NCI-H1436 (cell line): ENCODE data around the gene TCF3.
"Not testable (repeated sequence)": the region's sequence is repeated elsewhere in the genome, so short reads cannot be mapped to it uniquely, and the experiment has no call there.

ENCODE experiments used
- DNase-seq: peaks from one replicate; lab custom pipeline; 2025; lab: John Stamatoyannopoulos, UW

Gene TCF3

DNA sequence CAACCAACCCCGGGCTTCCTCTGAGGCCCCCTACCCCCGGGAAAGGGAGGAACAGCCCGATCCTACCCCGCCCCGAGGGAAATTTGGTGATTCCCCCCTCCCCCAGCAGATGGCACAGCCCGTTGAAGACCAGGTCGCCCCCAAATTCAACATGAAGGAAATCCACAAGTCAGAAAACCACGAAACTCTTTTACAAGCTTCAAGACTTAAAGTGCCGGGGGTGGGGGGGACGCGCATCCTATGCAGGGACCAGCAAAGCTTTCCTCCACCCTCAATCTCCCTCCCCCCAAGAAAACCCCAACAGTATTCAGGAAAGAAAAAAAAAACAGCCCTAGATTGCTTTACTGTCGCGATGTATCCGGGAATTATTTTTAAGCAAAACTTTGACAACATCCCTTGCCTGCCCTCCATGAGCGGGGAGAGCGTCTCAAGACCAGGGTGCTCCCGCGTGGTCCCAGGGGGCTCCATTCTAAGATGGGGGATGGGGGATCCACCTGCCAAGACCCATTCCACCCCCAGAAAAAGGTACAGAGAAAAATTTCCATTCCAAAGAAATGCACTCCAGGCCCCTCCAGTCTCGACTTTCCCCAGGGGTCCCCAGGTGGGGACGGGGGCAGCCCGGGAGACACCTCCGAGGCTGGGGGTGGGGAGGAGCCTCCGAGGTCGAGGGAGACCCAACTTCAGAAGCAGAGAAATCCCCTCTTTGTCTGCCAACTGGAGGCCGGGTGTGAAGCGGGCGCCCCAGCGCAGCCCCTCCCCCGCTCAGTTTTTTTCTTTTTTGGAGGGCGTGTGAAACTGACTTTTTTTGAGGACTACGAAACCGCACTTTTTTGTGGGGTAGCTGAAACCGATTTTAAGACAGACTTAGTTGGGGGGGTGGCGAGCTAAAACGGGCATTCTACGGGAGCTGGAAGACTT is 1.5 kb downstream of the TCF3 start:
- DNase-seq, result no peak

DNA sequence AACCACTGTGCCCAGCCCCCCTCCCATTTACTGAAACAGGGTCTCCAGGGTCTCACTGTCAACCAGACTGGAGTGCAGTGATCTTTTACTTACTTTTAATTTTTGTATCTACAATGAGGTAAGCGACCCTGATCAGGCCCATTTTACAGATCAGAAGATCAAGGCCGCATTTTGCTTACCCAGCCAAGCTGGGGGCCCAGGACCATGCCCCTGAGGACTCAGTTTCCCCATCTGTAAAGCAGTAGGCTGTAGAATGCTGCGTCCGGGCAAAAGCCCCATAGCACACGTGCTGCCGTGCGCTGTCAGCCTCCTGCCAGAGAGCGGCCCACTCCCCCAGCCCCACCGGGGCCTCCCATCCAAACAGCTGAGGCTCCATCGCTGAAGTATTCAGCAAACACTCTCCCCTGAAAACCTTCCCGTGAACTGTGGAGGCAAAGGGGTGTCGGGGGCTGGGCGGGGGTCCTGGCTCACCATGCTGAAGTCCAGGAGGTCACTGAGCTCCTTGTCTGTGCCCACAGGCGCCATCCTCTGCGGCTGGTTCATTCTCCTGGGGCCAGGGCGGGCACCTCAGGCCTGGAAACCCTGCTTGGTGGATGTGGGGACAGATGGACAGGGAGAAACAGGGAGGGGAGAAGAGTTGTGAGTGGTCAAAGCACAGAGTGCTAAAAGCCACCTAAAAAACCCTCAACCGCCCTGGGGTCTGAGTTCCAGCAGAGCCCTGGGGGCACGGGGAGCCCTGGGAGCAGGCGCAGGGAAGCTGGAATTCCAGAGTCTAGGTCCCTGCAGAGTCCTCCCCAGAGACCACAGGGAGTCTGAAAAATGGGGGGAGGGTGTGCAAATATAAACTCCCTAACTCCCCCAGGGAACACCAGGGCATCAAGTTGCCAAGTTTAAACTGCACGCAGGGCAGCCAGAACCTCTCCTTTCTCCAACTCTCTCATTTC is 2.4 kb downstream of the TCF3 start:
- DNase-seq, result no peak

DNA sequence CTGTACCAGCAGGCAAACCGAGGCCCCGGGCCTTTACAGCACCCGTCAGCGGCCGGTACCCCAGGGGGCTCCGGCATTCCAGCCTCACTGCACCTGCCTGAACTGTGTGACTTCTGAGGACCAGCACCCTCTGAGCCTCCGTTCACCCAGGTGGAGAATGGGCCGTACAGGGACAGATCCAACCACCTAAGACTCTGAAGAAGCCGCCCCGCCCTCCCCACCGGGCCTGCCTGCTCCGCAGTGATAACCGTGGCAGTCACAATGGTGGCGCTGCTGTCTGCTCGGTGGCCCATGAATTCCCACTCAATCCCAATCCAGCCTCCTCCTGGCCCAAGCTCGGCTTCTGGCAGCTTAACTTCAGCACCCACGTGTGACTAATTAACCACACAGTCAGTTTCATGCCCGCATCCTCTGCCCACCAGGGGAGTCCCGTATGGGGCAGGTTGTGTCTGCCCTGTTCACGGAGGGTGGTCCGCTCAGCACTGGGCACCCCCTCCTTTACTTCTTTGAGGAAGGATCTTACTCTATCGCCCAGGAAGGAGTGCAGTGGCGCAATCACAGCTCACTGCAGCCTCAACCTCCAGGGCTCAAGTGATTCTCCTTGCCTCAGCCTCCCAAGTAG is 3.4 kb downstream of the TCF3 start:
- DNase-seq, result no peak

GRCh38 chr19:1648459-1648849 is 4.0 kb downstream of the TCF3 start:
- no peak for DNase-seq

DNA sequence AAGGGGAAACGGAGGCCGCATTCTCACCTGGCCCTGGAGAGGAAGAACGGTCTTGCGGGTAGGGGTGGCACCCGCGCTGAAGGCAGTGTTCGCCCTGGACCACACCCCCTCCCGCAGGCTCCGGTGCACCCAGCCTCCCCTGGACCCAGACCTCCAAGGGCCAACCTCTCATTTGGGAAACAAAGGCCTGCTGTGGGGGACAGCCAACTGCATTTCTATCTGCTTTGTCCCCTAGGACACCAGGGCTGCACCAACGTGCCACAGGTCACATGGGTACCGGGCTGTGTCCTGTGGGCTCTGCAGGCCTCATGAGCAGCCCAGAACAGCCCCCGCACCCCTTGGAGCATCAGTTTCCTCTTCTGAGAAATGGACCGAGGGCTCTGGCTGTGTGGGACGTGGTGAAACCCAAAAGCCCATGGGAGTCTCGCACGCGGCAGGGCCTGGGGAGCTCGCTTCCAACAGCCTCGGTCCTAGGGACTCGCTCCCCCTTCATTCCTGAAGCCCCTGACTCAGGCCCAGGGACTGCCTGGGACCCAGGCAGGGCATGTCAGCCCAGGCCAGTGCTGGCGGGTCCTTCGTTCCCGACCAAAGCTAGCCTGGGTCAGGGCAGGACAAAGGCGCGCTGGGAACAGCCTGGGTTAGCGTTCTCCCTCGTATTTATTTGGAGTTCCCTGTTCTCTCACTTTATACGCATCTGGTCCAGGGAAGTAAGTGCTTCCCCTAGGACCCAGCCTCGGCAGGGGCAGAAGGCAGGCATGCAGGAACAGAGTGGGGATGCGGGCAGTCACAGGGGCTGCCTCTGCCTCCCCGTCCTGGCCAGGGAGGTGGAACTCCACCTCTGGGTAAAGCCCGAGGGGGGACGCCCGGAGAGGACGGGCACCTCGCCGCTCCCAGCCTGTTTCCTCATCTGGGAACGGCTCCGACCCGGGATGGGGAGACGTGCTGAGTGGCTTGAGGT is 4.6 kb downstream of the TCF3 start:
- DNase-seq, result no peak

DNA sequence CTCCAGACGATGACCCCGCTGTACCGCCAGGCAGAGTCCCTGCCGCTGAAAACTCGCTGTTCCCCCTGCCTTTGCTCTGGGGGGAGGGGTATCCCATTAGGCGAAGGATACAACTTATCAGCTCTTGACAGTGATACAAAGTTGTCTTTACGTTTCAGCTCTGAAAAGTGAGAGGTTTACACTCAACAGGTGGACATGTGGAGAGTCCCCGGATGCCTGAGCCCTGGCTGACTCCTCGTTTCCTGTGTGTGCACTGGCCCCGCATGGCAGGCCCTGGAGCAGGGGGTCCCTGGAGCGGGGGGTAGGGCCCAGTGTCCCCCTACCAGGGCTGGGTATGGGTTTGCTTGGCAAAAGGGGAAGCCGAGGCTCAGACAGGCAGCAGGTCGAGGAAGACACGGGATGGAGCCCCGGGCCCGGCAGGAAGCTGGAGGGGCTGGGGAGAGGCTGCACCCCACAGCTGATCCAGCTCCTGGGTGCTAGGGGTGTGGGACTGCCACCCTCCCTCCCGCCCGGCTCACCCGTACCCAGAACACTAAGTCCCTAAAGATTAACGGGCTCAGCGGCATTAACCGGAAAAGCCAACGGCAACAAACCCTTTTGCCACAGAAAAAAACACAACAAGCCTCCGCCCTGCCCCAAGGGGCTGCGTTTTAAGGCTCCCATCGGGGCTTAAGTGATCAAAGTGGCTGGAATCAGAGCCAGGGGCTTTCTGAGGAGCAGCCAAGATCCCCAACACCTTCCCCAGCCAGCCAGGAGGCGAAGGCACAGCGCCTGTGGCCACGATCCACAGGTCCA is 5.6 kb downstream of the TCF3 start:
- DNase-seq, result no peak

DNA sequence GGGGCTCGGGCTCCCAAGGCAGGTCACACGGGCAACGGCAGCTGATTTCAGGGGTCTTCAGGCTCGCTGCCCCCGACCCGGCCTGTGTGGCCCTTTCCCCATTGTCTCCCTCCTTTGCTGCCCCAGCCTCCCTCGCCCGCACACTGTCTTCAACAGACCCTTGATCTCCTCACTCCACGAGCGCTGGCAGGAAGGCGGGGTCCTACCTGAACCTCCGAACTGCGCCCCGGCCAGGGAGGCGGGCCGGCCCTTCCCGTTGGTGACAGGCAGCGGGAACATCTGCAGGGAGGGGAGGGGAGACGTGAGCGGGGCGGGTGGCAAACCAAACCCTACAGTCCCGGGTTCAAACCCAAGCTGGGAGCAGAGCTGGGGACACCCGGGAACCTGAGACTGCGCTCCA is 6.3 kb downstream of the TCF3 start:
- no peak for DNase-seq

GRCh38 chr19:1645299-1645698 is 7.1 kb downstream of the TCF3 start:
- no peak for DNase-seq

GRCh38 chr19:1644070-1644469 is 8.3 kb downstream of the TCF3 start:
- no peak for DNase-seq

- not testable (repeated sequence) for DNase-seq
Measured at GRCh38 chr19:1640893-1641448, 11.4 kb downstream of the TCF3 start.

DNA sequence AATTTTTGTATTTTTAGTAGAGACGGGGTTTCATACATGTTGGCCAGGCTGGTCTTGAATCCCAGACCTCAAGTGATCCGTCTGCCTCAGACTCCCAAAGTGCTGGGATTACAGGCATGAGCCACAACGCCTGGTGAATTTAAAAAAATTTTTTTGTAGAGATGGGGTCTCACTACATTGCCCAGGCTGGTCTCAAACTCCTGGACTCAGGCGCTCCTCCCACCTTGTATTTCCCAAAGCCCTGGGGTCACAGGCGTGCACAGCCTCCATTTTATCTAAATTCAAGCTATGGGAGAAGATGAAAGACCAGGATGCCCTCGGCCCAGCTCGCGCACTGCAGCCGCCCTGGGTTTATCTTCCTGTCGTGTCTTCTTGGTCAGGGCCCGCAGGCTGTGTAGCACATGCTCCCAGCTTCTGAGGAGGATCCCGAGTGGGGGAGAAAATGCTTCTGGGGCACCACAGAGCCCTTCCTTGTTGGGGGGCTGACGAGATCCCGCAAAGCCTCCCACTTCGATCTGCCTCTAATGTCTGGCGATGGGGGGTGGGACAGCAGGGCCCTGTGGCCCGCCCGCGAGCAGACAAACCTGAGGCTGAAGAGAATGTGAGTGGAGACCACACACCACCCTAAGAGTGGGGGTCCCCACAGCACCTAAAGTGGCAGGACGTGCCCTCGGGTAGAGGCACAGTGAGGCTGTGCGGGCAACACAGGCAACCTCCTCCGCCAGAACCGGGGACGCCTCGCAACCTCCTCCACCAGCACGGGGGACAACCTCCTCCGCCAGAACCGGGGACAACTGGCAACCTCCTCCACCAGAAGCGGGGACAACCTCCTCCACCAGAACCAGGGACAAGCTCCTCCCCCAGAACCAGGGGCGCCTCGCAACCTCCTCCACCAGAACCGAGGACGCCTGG is 15.8 kb downstream of the TCF3 start:
- DNase-seq, result no peak

- no peak for DNase-seq
Measured at GRCh38 chr19:1634938-1635243, 17.5 kb downstream of the TCF3 start.

DNA sequence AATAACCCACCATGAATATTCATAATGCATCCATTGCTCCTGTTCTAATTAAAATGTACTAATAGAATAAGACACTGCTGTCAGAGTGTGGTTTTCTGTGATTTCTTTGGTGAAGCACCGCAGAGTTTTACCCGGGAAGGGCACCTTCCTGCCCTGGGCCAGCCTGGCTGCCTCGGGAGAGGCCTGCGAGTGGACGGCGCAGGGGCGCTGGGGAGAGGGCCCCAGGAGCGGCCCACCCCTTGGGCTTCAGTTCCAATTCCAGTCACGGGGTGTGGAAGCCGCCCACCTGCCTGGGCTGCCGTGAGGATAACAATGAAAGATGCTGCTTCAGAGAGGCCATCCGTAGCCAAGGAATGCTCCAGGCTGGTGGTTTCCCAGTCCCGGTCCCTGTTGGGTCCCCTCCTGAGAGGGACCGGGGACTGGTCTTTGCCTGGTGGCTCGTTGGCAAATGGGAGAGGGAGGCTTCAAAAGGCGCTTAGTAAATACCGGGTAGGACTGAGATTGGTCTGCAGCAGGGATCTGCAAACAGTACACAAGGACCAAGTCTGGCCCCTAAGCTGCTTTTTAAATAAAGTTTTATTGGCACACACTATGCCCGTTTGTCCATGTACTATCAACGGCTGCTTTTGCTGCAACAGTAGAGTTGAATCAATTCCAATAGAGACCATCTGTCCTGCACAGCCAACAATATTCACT is 18.0 kb downstream of the TCF3 start:
- no peak for DNase-seq

DNA sequence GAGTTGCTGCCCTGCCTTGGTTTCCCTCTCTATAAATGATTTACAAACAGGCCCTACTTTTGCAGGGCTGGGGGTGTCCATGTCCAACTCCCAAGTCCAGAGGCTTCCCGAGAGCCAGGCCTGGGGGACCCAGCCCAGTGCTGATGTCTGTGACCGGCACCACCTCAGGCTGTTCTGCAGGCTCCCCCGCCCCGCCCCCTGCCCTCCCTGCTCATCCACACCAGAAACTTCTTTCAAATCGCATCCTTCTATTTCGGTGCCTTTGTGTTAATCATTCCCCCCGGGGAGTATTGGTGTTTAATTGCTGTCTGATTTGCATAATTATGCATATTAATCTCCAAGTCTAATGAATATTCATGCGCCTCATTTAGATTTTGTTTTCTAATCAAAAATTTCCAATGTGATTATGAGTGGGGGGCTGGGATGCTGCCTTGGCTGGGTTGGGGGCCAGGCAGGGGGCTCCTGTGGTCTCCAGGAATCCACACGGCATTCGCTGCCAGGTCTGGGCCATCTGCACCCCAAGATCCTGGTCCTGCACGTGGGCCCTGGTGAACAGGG is 19.1 kb downstream of the TCF3 start:
- no peak for DNase-seq

GRCh38 chr19:1632462-1633268 is 19.8 kb downstream of the TCF3 start:
- no peak for DNase-seq

GRCh38 chr19:1631557-1632100 is 20.8 kb downstream of the TCF3 start:
- DNase-seq, result no peak

DNA sequence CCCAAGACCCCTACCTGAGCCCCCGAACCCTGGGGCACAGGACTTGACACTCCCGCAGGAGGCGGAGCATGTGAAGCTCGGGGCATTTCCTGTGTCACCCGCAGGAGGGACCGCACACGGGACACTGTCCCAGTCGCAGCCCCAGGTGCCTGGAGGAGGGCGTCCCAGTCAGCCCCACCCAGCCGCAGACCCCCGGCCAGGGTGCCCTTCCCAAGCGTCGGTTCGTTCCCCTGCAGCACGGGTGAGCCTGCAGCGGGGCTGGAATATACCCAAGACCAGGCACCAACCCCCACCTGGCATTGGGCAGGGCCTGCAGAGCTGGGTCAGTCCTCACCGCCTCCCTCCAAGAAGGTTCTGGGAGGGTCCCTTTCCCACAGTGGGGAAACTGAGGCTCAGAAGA is 21.6 kb downstream of the TCF3 start:
- no peak for DNase-seq
